B cell (primary cell): ENCODE measurements around the gene GSS. TPM values are rescaled to one million over a fixed set of nuclear protein-coding genes. Genes with fewer than 3 reads are reported as not detected.

Source experiments
- ATAC-seq: fragments of 200-7000 bp; cut with Tn5 transposase; one replicate; pipeline ENCODE4 v1.10.0; 2021; ENCODE audit warnings: low read depth, mild to moderate bottlenecking, moderate number of reproducible peaks, moderate library complexity
- CTCF ChIA-PET: fragments of 350-600 bp; sonication (Branson Sonifier 250); formaldehyde crosslinking; loops from one replicate; lab custom pipeline; 2021; ENCODE audit warnings: antibody characterized with exemption, inconsistent platforms; lab: Charles Lee
- POLR2A ChIA-PET: fragments of 350-600 bp; sonication (Branson Sonifier 250); formaldehyde crosslinking; loops from one replicate; lab custom pipeline; 2021; ENCODE audit warnings: antibody characterized with exemption; lab: Charles Lee
- DNase-seq: peaks from one replicate; pipeline ENCODE4 v3.0.0; 2013
- H2AFZ ChIP-seq: 2 replicates; pipeline ENCODE4 v1.6.1; 2012; ENCODE audit warnings: mild to moderate bottlenecking, low read depth, low read length; ENCODE audit not compliant: insufficient read depth, poor library complexity, severe bottlenecking
- H3K27ac ChIP-seq, 2 donors: 1 replicate in 1 of 2; 2 replicates in 1 of 2; pipeline ENCODE4 v1.5.1; 2012 to 2013; ENCODE audit warnings: low read length in 2 of 2, mild to moderate bottlenecking in 2 of 2, moderate library complexity in 1 of 2
- H3K27me3 ChIP-seq, 4 experiments: fragments of 200-600 bp in 1 of 4; sonication (generic) in 1 of 4; replicated peaks in 1 of 4; 1 replicate in 2 of 4; 2 replicates in 2 of 4; pipeline versions ENCODE4 v1.6.1 to v1.7.0; 2013 to 2016; ENCODE audit warnings: low read length in 3 of 4, mild to moderate bottlenecking in 2 of 4, mixed read lengths in 1 of 4, moderate library complexity in 1 of 4; ENCODE audit not compliant: insufficient read depth in 4 of 4, control insufficient read depth in 3 of 4; ENCODE audit errors: control extremely low read depth in 1 of 4
- H3K36me3 ChIP-seq, 2 experiments: replicated peaks in 1 of 2; 1 replicate in 1 of 2; 2 replicates in 1 of 2; pipeline versions ENCODE4 v1.6.1 to v1.7.1; 2013; ENCODE audit warnings: low read length in 1 of 2; ENCODE audit not compliant: insufficient read depth in 2 of 2, control insufficient read depth in 1 of 2; ENCODE audit errors: control extremely low read depth in 1 of 2, extremely low read depth in 1 of 2
- H3K4me1 ChIP-seq, 2 donors: fragments of 200-600 bp in 1 of 2; sonication (generic) in 1 of 2; 1 replicate in 1 of 2; 2 replicates in 1 of 2; pipeline versions ENCODE4 v1.5.1 to v1.6.1; 2013 to 2017; ENCODE audit warnings: low read length in 2 of 2; ENCODE audit not compliant: control insufficient read depth in 2 of 2, insufficient read depth in 2 of 2
- H3K4me2 ChIP-seq: replicated peaks from 2 replicates; pipeline ENCODE3; 2012; ENCODE audit warnings: mild to moderate bottlenecking, low read depth, low read length; ENCODE audit not compliant: poor library complexity, severe bottlenecking
- H3K4me3 ChIP-seq, 5 experiments: fragments of 200-600 bp in 1 of 5; sonication (generic) in 1 of 5; 1 replicate in 3 of 5; 2 replicates in 2 of 5; pipeline versions ENCODE4 v1.5.1 to v1.7.0; 2011 to 2016; ENCODE audit warnings: low read length in 4 of 5, mild to moderate bottlenecking in 4 of 5, low read depth in 2 of 5, control low read depth in 1 of 5, moderate library complexity in 1 of 5; ENCODE audit not compliant: insufficient read depth in 1 of 5; ENCODE audit errors: control extremely low read depth in 1 of 5, extremely low read depth in 1 of 5
- H3K79me2 ChIP-seq: fragments of 200-600 bp; sonication (generic); one replicate; pipeline ENCODE4 v1.6.0; 2016; ENCODE audit warnings: low read length; ENCODE audit not compliant: control insufficient read depth, insufficient read depth
- H3K9ac ChIP-seq: fragments of 200-600 bp; sonication (generic); 2 replicates; pipeline ENCODE4 v1.6.1; 2017; ENCODE audit warnings: mild to moderate bottlenecking, low read length, moderate library complexity
- H3K9me3 ChIP-seq, 3 donors: one replicate each; pipeline versions ENCODE4 v1.6.1 to v1.7.1; 2013; ENCODE audit warnings: low read length in 2 of 3; ENCODE audit not compliant: control insufficient read depth in 2 of 3, insufficient read depth in 1 of 3; ENCODE audit errors: control extremely low read depth in 1 of 3
- H4K20me1 ChIP-seq: 2 replicates; pipeline ENCODE4 v1.6.0; 2012; ENCODE audit warnings: mild to moderate bottlenecking, low read length; ENCODE audit not compliant: insufficient read depth, control insufficient read depth, poor library complexity, severe bottlenecking
- H3K27ac Mint-ChIP-seq: one replicate; pipeline ENCODE4 v1.8.0; 2021; ENCODE audit warnings: mixed read lengths
- H3K27me3 Mint-ChIP-seq: one replicate; pipeline ENCODE4 v1.8.0; 2021; ENCODE audit warnings: mixed read lengths
- H3K4me1 Mint-ChIP-seq: one replicate; pipeline ENCODE4 v1.8.0; 2021; ENCODE audit warnings: mixed read lengths
- H3K4me3 Mint-ChIP-seq: one replicate; pipeline ENCODE4 v1.8.0; 2021; ENCODE audit warnings: mixed read lengths
- H3K9me3 Mint-ChIP-seq: one replicate; pipeline ENCODE4 v1.8.0; 2022; ENCODE audit warnings: mixed read lengths; ENCODE audit not compliant: insufficient read depth
- CTCF ChIP-seq: fragments of 200-600 bp; IDR thresholded peaks from one replicate; pipeline ENCODE4 v1.8.0; 2022; ENCODE audit warnings: antibody characterized with exemption, mild to moderate bottlenecking
- EZH2 ChIP-seq: IDR thresholded peaks from 2 replicates; pipeline ENCODE4 v1.6.1; 2012; ENCODE audit warnings: borderline replicate concordance, low read depth, mild to moderate bottlenecking, moderate library complexity, low read length; ENCODE audit not compliant: insufficient read depth, poor library complexity, severe bottlenecking
- WGBS: methylation state at CpG from one replicate; pipeline ENCODE4 v1.1.5; 2013; ENCODE audit warnings: missing lambda C conversion rate; ENCODE audit not compliant: insufficient coverage; 5-methylcytosine and 5-hydroxymethylcytosine counted together
- intact Hi-C: fragments of 100-400 bp; cut with micrococcal nuclease; formaldehyde crosslinking; loops from one replicate; pipeline ENCODE4 v1.10.0; 2022
- polyA plus RNA-seq: library from polyadenylated mRNA; depleted of rRNA; stranded (reverse); fragments of >200 nt; gene quantifications from 2 replicates; pipeline ENCODE4 v1.2.3, GENCODE V29; 2012
- total RNA-seq, 2 donors: library from RNA; stranded (reverse); fragments of 120-200 nt in 1 of 2; gene quantifications; 1 replicate in 1 of 2; 2 replicates in 1 of 2; pipeline versions ENCODE4 v1.2.3 to v1.2.4, GENCODE V29; 2013 to 2022

Gene GSS
- total and polyA plus RNA-seq, 2 donors (not counting 1 experiment from before 2014, with no cell fraction given): 22.5 to 28.6 TPM

- H3K27ac Mint-ChIP-seq: no peak overlapping the region
These were observed 67.1 kb downstream of the GSS start for GRCh38 chr20:34888468-34888867.

GRCh38 chr20:34887023-34887422 is 68.6 kb downstream of the GSS start:
- Histone ChIP-seq H3K27ac (no peak overlapping the region), H3K27me3 (no peaks in the 10 kb centered on the region), H3K79me2 (no peaks in the 10 kb centered on the region), H3K9ac (no peak overlapping the region), H3K36me3 (no peaks in the 10 kb centered on the region), H2AFZ (no peak overlapping the region), H3K4me1 (no peaks in the 10 kb centered on the region), H4K20me1 (no peaks in the 10 kb centered on the region), H3K9me3 (no peaks in the 10 kb centered on the region), H3K4me3 (no peak overlapping the region), H3K4me2 (no peak overlapping the region)
- Mint-ChIP-seq H3K27ac (no peak overlapping the region), H3K9me3 (no peaks in the 10 kb centered on the region), H3K4me3 (no peak overlapping the region), H3K4me1 (peaks cover 3% of the 10 kb centered on the region), H3K27me3 (peaks cover 4% of the 10 kb centered on the region)
- ChIA-PET POLR2A (no interaction called here), CTCF (no interaction called here)
- no peak for DNase-seq
- TF ChIP-seq CTCF (no peak), EZH2 (no peak)
- intact Hi-C loops: no loop called here
- ATAC-seq: no peak
- WGBS: no CpG with 5 or more reads among the region's 3 CpGs

More at GRCh38 chr20:34888468-34888867, 67.1 kb downstream of the GSS start:
- 63% methylated on average over 1 of the region's 1 CpG for WGBS
- H3K4me3 ChIP-seq: no peak overlapping the region
- TF ChIP-seq CTCF (no peak), EZH2 (no peak)
- ATAC-seq (no peak), DNase-seq (no peak)
- no peak overlapping the region for H3K9ac ChIP-seq
- no peaks in the 10 kb centered on the region for H3K4me1 ChIP-seq
- H3K4me1 Mint-ChIP-seq: peaks cover 4% of the 10 kb centered on the region
- H3K9me3 ChIP-seq: no peaks in the 10 kb centered on the region
- H2AFZ ChIP-seq: no peak overlapping the region
- no peak overlapping the region for H3K4me3 Mint-ChIP-seq
- no peaks in the 10 kb centered on the region for H3K9me3 Mint-ChIP-seq
- H3K27me3 ChIP-seq: no peaks in the 10 kb centered on the region
- intact Hi-C loops: no loop called here
- H3K79me2 ChIP-seq: no peaks in the 10 kb centered on the region
- ChIA-PET CTCF (no interaction called here), POLR2A (no interaction called here)
- H3K27ac ChIP-seq: no peak overlapping the region
- no peaks in the 10 kb centered on the region for H4K20me1 ChIP-seq
- H3K27me3 Mint-ChIP-seq: peaks cover 4% of the 10 kb centered on the region
- no peak overlapping the region for H3K4me2 ChIP-seq
- no peaks in the 10 kb centered on the region for H3K36me3 ChIP-seq
